WTC11 (cell line): ENCODE results near the gene GPD1L.

Source experiments
- CTCF ChIP-seq: fragments of 200-600 bp; IDR thresholded peaks from 2 replicates; pipeline ENCODE4 v1.8.0; 2022; ENCODE audit warnings: antibody characterized with exemption
- FOXK1 ChIP-seq: sonication (generic); formaldehyde crosslinking; IDR thresholded peaks from 2 replicates; pipeline ENCODE4 v1.8.0; 2022; ENCODE audit warnings: mild to moderate bottlenecking, moderate library complexity, missing genetic modification reagents
- FOXP4 ChIP-seq: sonication (generic); formaldehyde crosslinking; IDR thresholded peaks from 2 replicates; pipeline ENCODE4 v1.8.0; 2022; ENCODE audit warnings: mild to moderate bottlenecking, missing genetic modification reagents
- HMGXB4 ChIP-seq: sonication (generic); formaldehyde crosslinking; IDR thresholded peaks from 2 replicates; pipeline ENCODE4 v1.8.1; 2023; ENCODE audit warnings: mild to moderate bottlenecking, moderate library complexity, missing genetic modification reagents
- MAX ChIP-seq: sonication (generic); formaldehyde crosslinking; IDR thresholded peaks from 2 replicates; pipeline ENCODE4 v1.8.0; 2022; ENCODE audit warnings: mild to moderate bottlenecking, missing genetic modification reagents
- PRDM15 ChIP-seq: sonication (generic); formaldehyde crosslinking; IDR thresholded peaks from 2 replicates; pipeline ENCODE4 v1.8.0; 2022; ENCODE audit warnings: missing genetic modification reagents
- SP1 ChIP-seq: sonication (generic); formaldehyde crosslinking; conservative IDR thresholded peaks from 2 replicates; pipeline ENCODE4 v1.8.1; 2022; ENCODE audit warnings: missing genetic modification reagents
- TP53 ChIP-seq: sonication (generic); formaldehyde crosslinking; IDR thresholded peaks from 2 replicates; pipeline ENCODE4 v1.8.1; 2023; ENCODE audit warnings: mild to moderate bottlenecking, missing genetic modification reagents
- USF2 ChIP-seq: sonication (generic); formaldehyde crosslinking; IDR thresholded peaks from 2 replicates; pipeline ENCODE4 v1.8.1; 2023; ENCODE audit warnings: mild to moderate bottlenecking, missing genetic modification reagents, moderate library complexity
- ZNF512 ChIP-seq: sonication (generic); formaldehyde crosslinking; IDR thresholded peaks from 2 replicates; pipeline ENCODE4 v1.8.1; 2022; ENCODE audit warnings: missing genetic modification reagents, borderline replicate concordance

GRCh38 chr3:32086464-32086863 lies 20.0 kb upstream of the GPD1L start:
- TF ChIP-seq FOXK1 (CRISPR knock-in tag), result no peak
- TF ChIP-seq SP1 (CRISPR knock-in tag), result no peak
- TF ChIP-seq CTCF, result no peak
- TF ChIP-seq TP53, result no peak
- TF ChIP-seq MAX (CRISPR knock-in tag), result no peak
- no peak for TF ChIP-seq FOXP4 (CRISPR knock-in tag)
- no peak for TF ChIP-seq HMGXB4
- no peak for TF ChIP-seq ZNF512 (CRISPR knock-in tag)
- TF ChIP-seq USF2 (CRISPR knock-in tag), result no peak
- no peak for TF ChIP-seq PRDM15 (CRISPR knock-in tag)
